ENCODE data around the gene HINT3.
"Not testable (repeated sequence)": the region's sequence is repeated elsewhere in the genome, so short reads cannot be mapped to it uniquely, and the experiment has no call there.

Gene HINT3

GRCh38 chr6:125963817-125964216 lies 7.2 kb downstream of the HINT3 start:
- DNase-seq = no peak

- no peak for DNase-seq
These were observed 10.0 kb downstream of the HINT3 start for GRCh38 chr6:125966569-125966968.

GRCh38 chr6:125968493-125968892 lies 11.9 kb downstream of the HINT3 start:
- no peak for DNase-seq

- no peak for DNase-seq
These were observed 14.2 kb downstream of the HINT3 start for GRCh38 chr6:125970760-125971159.

- not testable (repeated sequence) for DNase-seq
These were observed 15.9 kb downstream of the HINT3 start for GRCh38 chr6:125972478-125972877.

GRCh38 chr6:125974214-125974866 lies 17.8 kb downstream of the HINT3 start:
- no peak for DNase-seq

- no peak for DNase-seq
These were observed 22.5 kb downstream of the HINT3 start for GRCh38 chr6:125979101-125979500.

GRCh38 chr6:125981571-125982185 lies 25.1 kb downstream of the HINT3 start:
- no peak for DNase-seq

- no peak for DNase-seq
These were observed 26.8 kb downstream of the HINT3 start for GRCh38 chr6:125983246-125983945.

- no peak for DNase-seq
These were observed 27.7 kb downstream of the HINT3 start for GRCh38 chr6:125984311-125984710.

GRCh38 chr6:125985522-125985921 lies 29.0 kb downstream of the HINT3 start:
- no peak for DNase-seq

GRCh38 chr6:125985979-125986300 lies 29.4 kb downstream of the HINT3 start:
- no peak for DNase-seq

- peak; percentile 88 for DNase-seq
These were observed 29.9 kb downstream of the HINT3 start, which contains the start of gene TRMT11 for GRCh38 chr6:125986301-125987025. Gene TRMT11 (plus strand): TSS chr6:125986540. CDS start chr6:125986551, 11 bp downstream.

- no peak for DNase-seq
These were observed 30.6 kb downstream of the HINT3 start for GRCh38 chr6:125987026-125987617.

- no peak for DNase-seq
These were observed 31.7 kb downstream of the HINT3 start for GRCh38 chr6:125988280-125988679.

- no peak for DNase-seq
These were observed 33.1 kb downstream of the HINT3 start for GRCh38 chr6:125989631-125990030.

- no peak for DNase-seq
These were observed 35.1 kb downstream of the HINT3 start for GRCh38 chr6:125991653-125992052.

GRCh38 chr6:125994670-125995488 lies 38.3 kb downstream of the HINT3 start:
- no peak for DNase-seq

GRCh38 chr6:125995972-125996580 lies 39.5 kb downstream of the HINT3 start:
- peak; percentile 77 for DNase-seq

GRCh38 chr6:126002755-126003679 lies 46.4 kb downstream of the HINT3 start:
- no peak for DNase-seq

- DNase-seq = no peak
These were observed 51.2 kb downstream of the HINT3 start for GRCh38 chr6:126007800-126008199.
